Measurements from ENCODE around the gene ESPL1. TPM values are rescaled to one million over a fixed set of nuclear protein-coding genes. Genes with fewer than 3 reads are reported as not detected.

The ESPL1 gene
- total and polyA plus RNA-seq, 10 donors: 0.85 to 7.2 (median 2.6) TPM

DNA sequence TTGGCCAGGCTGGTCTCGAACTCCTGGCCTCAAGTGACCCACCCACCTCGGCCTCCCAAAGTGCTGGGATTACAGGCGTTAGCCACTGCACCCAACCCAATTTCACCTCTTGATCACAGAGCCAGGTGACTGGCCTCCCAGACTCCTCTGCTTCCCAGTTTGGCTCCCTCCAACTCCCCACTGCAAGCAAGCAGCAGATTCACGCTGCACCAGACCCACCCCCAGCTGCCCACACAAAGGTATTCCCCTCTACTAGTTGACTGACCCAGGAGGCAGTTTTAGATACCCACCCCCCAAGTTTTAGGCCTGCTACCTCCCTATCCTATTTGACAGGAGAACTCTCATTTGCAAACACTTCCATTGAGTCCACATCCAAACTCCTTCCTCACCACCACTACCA lies 41.3 kb upstream of the ESPL1 start:
- Histone ChIP-seq H3K27me3 (replicated peaks in 1 of 7) (peaks cover 0 to 8% (median 0%) of the 10 kb centered on the region in 7 donors), H3K9me3 (no peaks in the 10 kb centered on the region), H3K36me3 (no peaks in the 10 kb centered on the region), H3K4me3 (no peak overlapping the region), H3K27ac (no peak overlapping the region), H3K4me1 (peaks cover 18 to 48% (median 37%) of the 10 kb centered on the region in 6 donors)
- peak; percentile 45 for DNase-seq
- no peak for TF ChIP-seq POLR2A (IDR thresholded peaks at IDR 0.05)
- TF ChIP-seq, protein P1, sequence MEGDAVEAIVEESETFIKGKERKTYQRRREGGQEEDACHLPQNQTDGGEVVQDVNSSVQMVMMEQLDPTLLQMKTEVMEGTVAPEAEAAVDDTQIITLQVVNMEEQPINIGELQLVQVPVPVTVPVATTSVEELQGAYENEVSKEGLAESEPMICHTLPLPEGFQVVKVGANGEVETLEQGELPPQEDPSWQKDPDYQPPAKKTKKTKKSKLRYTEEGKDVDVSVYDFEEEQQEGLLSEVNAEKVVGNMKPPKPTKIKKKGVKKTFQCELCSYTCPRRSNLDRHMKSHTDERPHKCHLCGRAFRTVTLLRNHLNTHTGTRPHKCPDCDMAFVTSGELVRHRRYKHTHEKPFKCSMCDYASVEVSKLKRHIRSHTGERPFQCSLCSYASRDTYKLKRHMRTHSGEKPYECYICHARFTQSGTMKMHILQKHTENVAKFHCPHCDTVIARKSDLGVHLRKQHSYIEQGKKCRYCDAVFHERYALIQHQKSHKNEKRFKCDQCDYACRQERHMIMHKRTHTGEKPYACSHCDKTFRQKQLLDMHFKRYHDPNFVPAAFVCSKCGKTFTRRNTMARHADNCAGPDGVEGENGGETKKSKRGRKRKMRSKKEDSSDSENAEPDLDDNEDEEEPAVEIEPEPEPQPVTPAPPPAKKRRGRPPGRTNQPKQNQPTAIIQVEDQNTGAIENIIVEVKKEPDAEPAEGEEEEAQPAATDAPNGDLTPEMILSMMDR (IDR thresholded peaks at IDR 0.05 in 8 of 11, conservative IDR thresholded peaks at IDR 0.05 in 3 of 11): no peak
- intact Hi-C loops (cut with DNase I; ENCODE audit: low total_unique reads): no loop called here
- WGBS, 5 donors: 84 to 100% (median 89%) methylated on average over 4 of the region's 4 CpGs

DNA sequence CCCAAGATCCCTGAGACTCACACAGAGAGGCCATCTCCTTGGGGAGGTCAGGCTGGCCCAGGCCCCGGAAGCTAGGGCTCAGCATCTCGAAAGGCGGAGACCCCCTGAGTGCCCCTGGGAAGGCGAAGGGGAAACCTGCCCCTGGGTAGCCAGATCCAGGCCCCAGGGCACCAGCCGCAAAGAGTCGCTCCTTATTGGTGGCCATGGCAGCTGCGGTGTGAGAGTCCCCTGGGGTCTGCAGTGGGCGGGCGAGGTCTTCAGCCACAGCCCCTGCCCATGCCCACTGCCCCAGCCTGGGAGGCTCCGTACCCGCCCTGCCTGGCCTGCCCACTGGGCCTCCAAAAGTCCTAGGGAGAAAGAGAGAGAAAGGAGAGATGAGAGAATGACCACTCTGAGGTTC lies 40.8 kb upstream of the ESPL1 start:
- 93 to 96% (median 95%) methylated on average over 9 to 11 of the region's 11 CpGs for WGBS, 5 donors
- no peaks in the 10 kb centered on the region for H3K36me3 ChIP-seq
- H3K27me3 ChIP-seq (replicated peaks in 1 of 7): peaks cover 0 to 13% (median 0%) of the 10 kb centered on the region in 7 donors
- TF ChIP-seq POLR2AphosphoS5 (IDR thresholded peaks at IDR 0.05) (no peak), POLR2A (IDR thresholded peaks at IDR 0.05) (no peak)
- TF ChIP-seq, protein P1 (IDR thresholded peaks at IDR 0.05 in 8 of 11, conservative IDR thresholded peaks at IDR 0.05 in 3 of 11): no peak
- no peak overlapping the region for H3K27ac ChIP-seq
- peaks cover 16 to 48% (median 36%) of the 10 kb centered on the region in 6 donors for H3K4me1 ChIP-seq
- no peak overlapping the region for H3K4me3 ChIP-seq
- no peaks in the 10 kb centered on the region for H3K9me3 ChIP-seq
- intact Hi-C loops (cut with DNase I; ENCODE audit: low total_unique reads): no loop called here
- DNase-seq: peak; percentile 70

DNA sequence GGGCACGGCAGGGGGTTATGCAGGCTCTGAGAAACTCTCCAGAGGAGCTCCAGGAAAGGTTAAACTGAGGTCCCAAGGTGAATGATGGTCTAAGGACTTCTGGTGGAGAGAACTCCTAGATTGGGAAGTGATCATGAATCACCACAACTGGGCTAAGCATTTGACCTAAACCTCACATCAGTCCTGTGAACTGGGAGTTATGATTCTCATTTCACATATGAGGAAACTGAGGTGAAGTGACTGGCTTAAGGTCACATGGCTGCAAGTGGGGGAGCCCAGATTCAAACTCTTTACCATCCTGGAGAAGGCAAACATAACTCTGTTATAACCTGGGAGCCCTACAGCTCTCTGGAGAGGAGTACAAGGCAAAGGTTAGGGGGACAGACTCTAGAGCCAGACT lies 40.3 kb upstream of the ESPL1 start:
- 86 to 100% (median 92%) methylated on average over 1 of the region's 1 CpG for WGBS, 5 donors
- Histone ChIP-seq H3K4me1 (peaks cover 17 to 48% (median 36%) of the 10 kb centered on the region in 6 donors), H3K27ac (no peak overlapping the region), H3K9me3 (no peaks in the 10 kb centered on the region), H3K27me3 (replicated peaks in 1 of 7) (peaks cover 0 to 18% (median 0%) of the 10 kb centered on the region in 7 donors), H3K36me3 (no peaks in the 10 kb centered on the region), H3K4me3 (no peak overlapping the region)
- no peak for DNase-seq
- intact Hi-C loops (cut with DNase I; ENCODE audit: low total_unique reads): no loop called here
- TF ChIP-seq, protein P1 (IDR thresholded peaks at IDR 0.05 in 8 of 11, conservative IDR thresholded peaks at IDR 0.05 in 3 of 11): no peak
- TF ChIP-seq POLR2A (IDR thresholded peaks at IDR 0.05) (no peak), POLR2AphosphoS5 (IDR thresholded peaks at IDR 0.05) (no peak)

DNA sequence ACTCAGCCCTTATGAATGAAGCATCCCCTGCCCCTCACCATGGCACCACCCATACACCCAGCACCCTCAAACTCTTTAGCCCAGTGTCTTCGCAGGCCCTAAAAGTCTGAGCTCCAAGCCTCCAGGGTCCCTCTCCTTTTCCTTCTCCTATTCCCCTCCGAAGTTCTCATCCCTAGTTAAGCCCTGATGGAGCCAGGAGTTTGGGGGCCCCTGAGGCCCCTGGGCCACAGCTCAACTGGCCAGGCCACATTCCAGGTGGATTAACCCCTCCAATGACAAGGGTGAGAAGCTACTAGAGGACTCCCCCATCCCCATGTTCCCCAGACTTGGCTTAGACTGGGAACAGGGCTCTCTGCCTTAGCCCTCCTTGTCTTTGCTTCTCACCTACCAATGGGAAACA lies 38.6 kb upstream of the ESPL1 start:
- H3K4me1 ChIP-seq: peaks cover 17 to 48% (median 33%) of the 10 kb centered on the region in 6 donors

More for the DNA sequence above, 38.6 kb upstream of the ESPL1 start:
- Histone ChIP-seq H3K36me3 (no peaks in the 10 kb centered on the region), H3K9me3 (no peaks in the 10 kb centered on the region), H3K27me3 (replicated peaks in 1 of 7) (peaks cover 0 to 32% (median 0%) of the 10 kb centered on the region in 7 donors), H3K27ac (peak overlapping the region in 1 of 8 donors; percentile 4), H3K4me3 (no peak overlapping the region)
- DNase-seq: peak; percentile 29
- WGBS, 5 donors: 88 to 97% (median 91%) methylated on average over 2 of the region's 2 CpGs
- intact Hi-C loops (cut with DNase I; ENCODE audit: low total_unique reads): no loop called here
- TF ChIP-seq POLR2A (IDR thresholded peaks at IDR 0.05) (no peak), POLR2AphosphoS5 (IDR thresholded peaks at IDR 0.05) (no peak)
- TF ChIP-seq, protein P1 (IDR thresholded peaks at IDR 0.05 in 8 of 11, conservative IDR thresholded peaks at IDR 0.05 in 3 of 11): no peak

All from spleen (tissue), 11 donors.